DND-41 (cell line): ENCODE measurements around the gene PSPH.
"Not testable (repeated sequence)": the region's sequence is repeated elsewhere in the genome, so short reads cannot be mapped to it uniquely, and the experiment has no call there.

Experiments
- ATAC-seq: fragments of 200-7000 bp; cut with Tn5 transposase; 3 replicates; pipeline ENCODE4 v1.9.1; 2021; ENCODE audit warnings: low read depth; ENCODE audit not compliant: insufficient read depth
- DNase-seq: peaks from one replicate; pipeline ENCODE4 v3.0.0-alpha.2; 2020
- H2AFZ ChIP-seq: 2 replicates; pipeline ENCODE4 v1.6.0; 2012; ENCODE audit warnings: low read depth, low read length
- H3K27ac ChIP-seq: 2 replicates; pipeline ENCODE4 v1.5.1; 2012; ENCODE audit warnings: low read length, inconsistent platforms
- H3K27me3 ChIP-seq: fragments of 200-600 bp; sonication (generic); 2 replicates; pipeline ENCODE4 v1.6.0; 2012; ENCODE audit warnings: low read length, mild to moderate bottlenecking, inconsistent platforms; ENCODE audit not compliant: insufficient read depth, poor library complexity
- H3K36me3 ChIP-seq: 2 replicates; pipeline ENCODE4 v1.5.1; 2012; ENCODE audit warnings: low read length, inconsistent platforms; ENCODE audit not compliant: insufficient read depth
- H3K4me1 ChIP-seq: 2 replicates; pipeline ENCODE4 v1.5.1; 2012; ENCODE audit warnings: mild to moderate bottlenecking, low read length; ENCODE audit not compliant: insufficient read depth
- H3K4me2 ChIP-seq: 2 replicates; pipeline ENCODE4 v1.6.0; 2012; ENCODE audit warnings: mild to moderate bottlenecking, moderate library complexity, low read length, inconsistent platforms; ENCODE audit not compliant: insufficient read depth
- H3K4me3 ChIP-seq, 2 experiments: fragments of 200-600 bp in 1 of 2; shearing (Covaris generic) in 1 of 2; 2 replicates each; pipeline ENCODE4 v1.5.1; 2012 to 2016; ENCODE audit warnings: inconsistent platforms in 2 of 2, low read length in 2 of 2, mild to moderate bottlenecking in 2 of 2, low read depth in 1 of 2, moderate library complexity in 1 of 2
- H3K79me2 ChIP-seq: 2 replicates; pipeline ENCODE4 v1.6.0; 2012; ENCODE audit warnings: low read length, inconsistent platforms; ENCODE audit not compliant: insufficient read depth
- H3K9ac ChIP-seq: 2 replicates; pipeline ENCODE4 v1.6.0; 2012; ENCODE audit warnings: low read depth, mild to moderate bottlenecking, inconsistent platforms, low read length, moderate library complexity
- H3K9me3 ChIP-seq: 2 replicates; pipeline ENCODE4 v1.5.1; 2012; ENCODE audit warnings: low read length, moderate library complexity, mild to moderate bottlenecking, inconsistent platforms; ENCODE audit not compliant: insufficient read depth, severe bottlenecking
- H4K20me1 ChIP-seq: 2 replicates; pipeline ENCODE4 v1.6.0; 2012; ENCODE audit warnings: low read length; ENCODE audit not compliant: insufficient read depth
- CTCF ChIP-seq: IDR thresholded peaks from 2 replicates; pipeline ENCODE4 v1.5.1; 2012; ENCODE audit warnings: borderline replicate concordance, low read length, moderate library complexity, mild to moderate bottlenecking; ENCODE audit not compliant: poor library complexity, severe bottlenecking; ENCODE audit errors: extremely low read depth
- EZH2 ChIP-seq: IDR thresholded peaks from 3 replicates; pipeline ENCODE4 v1.6.1; 2012; ENCODE audit warnings: borderline replicate concordance, low read depth, mild to moderate bottlenecking, moderate library complexity, low read length, inconsistent platforms; ENCODE audit not compliant: severe bottlenecking

The PSPH gene

GRCh38 chr7:56092789-56093531 lies 41.7 kb upstream of the PSPH start, which contains the start of gene PHKG1:
Gene PHKG1, minus strand, starts transcription at chr7:56092952. Its CDS starts 4,011 bp downstream, at chr7:56088941.
- Histone ChIP-seq H3K9ac (no peak within 1 kb of the TSS), H2AFZ (no peak within 1 kb of the TSS), H3K27me3 (no peaks in the 10 kb centered on the region), H3K79me2 (no peaks in the 10 kb centered on the region), H3K27ac (no peak within 1 kb of the TSS), H3K4me1 (peaks cover 6% of the 10 kb centered on the region; the same call in 1 of the 2 replicates), H3K4me3 (no peak within 1 kb of the TSS), H3K36me3 (peaks cover 9% of the 10 kb centered on the region; the same call in 1 of the 2 replicates), H3K4me2 (no peak within 1 kb of the TSS), H4K20me1 (no peaks in the 10 kb centered on the region), H3K9me3 (no peaks in the 10 kb centered on the region)
- TF ChIP-seq EZH2 (no peak), CTCF (no peak)
- DNase-seq: no peak
- 0 out of 3 replicates have a peak, but pooled peaks have one; percentile 35 for ATAC-seq

GRCh38 chr7:56092388-56092787 lies 41.1 kb upstream of the PSPH start:
- H2AFZ ChIP-seq, H3K9me3 ChIP-seq, H3K9ac ChIP-seq, DNase-seq, H3K79me2 ChIP-seq, H4K20me1 ChIP-seq, H3K27ac ChIP-seq, ATAC-seq, H3K4me1 ChIP-seq, H3K27me3 ChIP-seq, H3K4me3 ChIP-seq, H3K4me2 ChIP-seq: not testable (repeated sequence)
- peaks cover 11% of the 10 kb centered on the region for H3K36me3 ChIP-seq

GRCh38 chr7:56091591-56091990 lies 40.3 kb upstream of the PSPH start:
- DNase-seq: no peak
- no peak overlapping the region for H3K27ac ChIP-seq
- ATAC-seq: no peak

More at GRCh38 chr7:56091591-56091990, 40.3 kb upstream of the PSPH start:
- Histone ChIP-seq H3K27me3 (no peaks in the 10 kb centered on the region), H3K9me3 (no peaks in the 10 kb centered on the region), H3K4me2 (no peak overlapping the region), H4K20me1 (no peaks in the 10 kb centered on the region), H3K4me3 (no peak overlapping the region), H3K9ac (no peak overlapping the region), H2AFZ (no peak overlapping the region), H3K4me1 (peaks cover 5% of the 10 kb centered on the region; the same call in 1 of the 2 replicates), H3K79me2 (no peaks in the 10 kb centered on the region), H3K36me3 (peaks cover 14% of the 10 kb centered on the region)
- TF ChIP-seq CTCF (no peak), EZH2 (no peak)
